Chondrocyte (in vitro differentiated cells): Measurements from ENCODE around the gene CELA3B. TPM values are rescaled to one million over a fixed set of nuclear protein-coding genes. Genes with fewer than 3 reads are reported as not detected.

ENCODE experiments used
- DNase-seq: peaks from one replicate; pipeline ENCODE4 v3.0.0; 2021; ENCODE audit warnings: mixed read lengths, low spot score
- H3K27ac Mint-ChIP-seq: one replicate; pipeline ENCODE4 v1.8.0; 2021; ENCODE audit warnings: mild to moderate bottlenecking, moderate library complexity, mixed read lengths; ENCODE audit not compliant: unreplicated experiment
- H3K27me3 Mint-ChIP-seq: 2 replicates; pipeline ENCODE4 v1.8.0; 2021; ENCODE audit warnings: low read depth, mixed read lengths
- H3K36me3 Mint-ChIP-seq: 2 replicates; pipeline ENCODE4 v1.8.0; 2021; ENCODE audit warnings: low read depth, mixed read lengths
- H3K4me1 Mint-ChIP-seq: 2 replicates; pipeline ENCODE4 v1.8.0; 2021; ENCODE audit warnings: low read depth, mild to moderate bottlenecking, mixed read lengths
- H3K4me3 Mint-ChIP-seq: one replicate; pipeline ENCODE4 v1.8.0; 2021; ENCODE audit warnings: mild to moderate bottlenecking, moderate library complexity, mixed read lengths; ENCODE audit not compliant: unreplicated experiment
- H3K9me3 Mint-ChIP-seq: 2 replicates; pipeline ENCODE4 v1.8.0; 2021; ENCODE audit warnings: low read depth, mixed read lengths
- CTCF ChIP-seq: fragments of 200-600 bp; sonication (generic); IDR thresholded peaks from 2 replicates; pipeline ENCODE4 v1.5.0; 2021; ENCODE audit warnings: antibody characterized with exemption, mild to moderate bottlenecking, moderate library complexity
- total RNA-seq: library from RNA; stranded (reverse); gene quantifications from 3 replicates; pipeline ENCODE4 v1.2.1, GENCODE V29; 2021

Gene CELA3B
- total RNA-seq, 1 donor from 2014 or later, result not detected

GRCh38 chr1:21950734-21951133 lies 26.1 kb upstream of the CELA3B start:
- Mint-ChIP-seq H3K36me3 (no peaks in the 10 kb centered on the region), H3K27me3 (no peaks in the 10 kb centered on the region), H3K9me3 (no peaks in the 10 kb centered on the region), H3K27ac (no peak overlapping the region), H3K4me1 (peaks cover 3% of the 10 kb centered on the region), H3K4me3 (no peak overlapping the region)
- no peak for DNase-seq
- TF ChIP-seq CTCF, result no peak

GRCh38 chr1:21951226-21951870 lies 25.5 kb upstream of the CELA3B start:
- Mint-ChIP-seq H3K9me3 (no peaks in the 10 kb centered on the region), H3K4me3 (no peak overlapping the region), H3K36me3 (no peaks in the 10 kb centered on the region), H3K27me3 (no peaks in the 10 kb centered on the region), H3K4me1 (peaks cover 7% of the 10 kb centered on the region), H3K27ac (no peak overlapping the region)
- no peak for TF ChIP-seq CTCF
- DNase-seq, result no peak

- peaks cover 21% of the 10 kb centered on the region for H3K4me1 Mint-ChIP-seq
- TF ChIP-seq CTCF, result peak; percentile 9
- no peaks in the 10 kb centered on the region for H3K27me3 Mint-ChIP-seq
- H3K27ac Mint-ChIP-seq, result no peak overlapping the region
- no peaks in the 10 kb centered on the region for H3K9me3 Mint-ChIP-seq
- no peaks in the 10 kb centered on the region for H3K36me3 Mint-ChIP-seq
- no peak overlapping the region for H3K4me3 Mint-ChIP-seq
- no peak for DNase-seq
Observed at GRCh38 chr1:21952786-21953520, 23.9 kb upstream of the CELA3B start.

GRCh38 chr1:21955058-21955457 lies 21.8 kb upstream of the CELA3B start:
- H3K4me3 Mint-ChIP-seq, result no peak overlapping the region
- no peak overlapping the region for H3K27ac Mint-ChIP-seq
- H3K36me3 Mint-ChIP-seq, result no peaks in the 10 kb centered on the region
- peaks cover 23% of the 10 kb centered on the region for H3K4me1 Mint-ChIP-seq
- TF ChIP-seq CTCF, result no peak
- DNase-seq, result peak; percentile 51
- no peaks in the 10 kb centered on the region for H3K27me3 Mint-ChIP-seq
- H3K9me3 Mint-ChIP-seq, result no peaks in the 10 kb centered on the region

GRCh38 chr1:21955501-21956281 lies 21.1 kb upstream of the CELA3B start:
- peak; percentile 34 for DNase-seq
- TF ChIP-seq CTCF, result no peak
- Mint-ChIP-seq H3K9me3 (no peaks in the 10 kb centered on the region), H3K4me1 (peaks cover 23% of the 10 kb centered on the region), H3K27me3 (no peaks in the 10 kb centered on the region), H3K27ac (no peak overlapping the region), H3K36me3 (no peaks in the 10 kb centered on the region), H3K4me3 (no peak overlapping the region)
